Activated naive CD4-positive, alpha-beta T cell treated with anti-CD3 and anti-CD28 coated beads, Interleukin-2, amount 50 U/mL, for 24 hours (primary cell): Measurements from ENCODE around the gene SUGP1.

Experiments
- H3K27ac Mint-ChIP-seq: one replicate; pipeline ENCODE4 v1.8.0; 2021; ENCODE audit warnings: mild to moderate bottlenecking, mixed read lengths
- H3K27me3 Mint-ChIP-seq: one replicate; pipeline ENCODE4 v1.8.0; 2021; ENCODE audit warnings: mixed read lengths
- H3K36me3 Mint-ChIP-seq: one replicate; pipeline ENCODE4 v1.8.0; 2021; ENCODE audit warnings: mixed read lengths
- H3K4me1 Mint-ChIP-seq: one replicate; pipeline ENCODE4 v1.8.0; 2021; ENCODE audit warnings: mixed read lengths
- H3K4me3 Mint-ChIP-seq: one replicate; pipeline ENCODE4 v1.8.0; 2021; ENCODE audit warnings: mild to moderate bottlenecking, mixed read lengths
- H3K9me3 Mint-ChIP-seq: one replicate; pipeline ENCODE4 v1.8.0; 2021; ENCODE audit warnings: mixed read lengths

SUGP1 gene

GRCh38 chr19:19324059-19324770 lies 3.9 kb upstream of the SUGP1 start:
- Mint-ChIP-seq H3K27me3 (no peaks in the 10 kb centered on the region), H3K9me3 (no peaks in the 10 kb centered on the region), H3K27ac (peak overlapping the region; percentile 57), H3K36me3 (peaks cover 12% of the 10 kb centered on the region), H3K4me3 (peak overlapping the region; percentile 28), H3K4me1 (peaks cover 45% of the 10 kb centered on the region)

DNA sequence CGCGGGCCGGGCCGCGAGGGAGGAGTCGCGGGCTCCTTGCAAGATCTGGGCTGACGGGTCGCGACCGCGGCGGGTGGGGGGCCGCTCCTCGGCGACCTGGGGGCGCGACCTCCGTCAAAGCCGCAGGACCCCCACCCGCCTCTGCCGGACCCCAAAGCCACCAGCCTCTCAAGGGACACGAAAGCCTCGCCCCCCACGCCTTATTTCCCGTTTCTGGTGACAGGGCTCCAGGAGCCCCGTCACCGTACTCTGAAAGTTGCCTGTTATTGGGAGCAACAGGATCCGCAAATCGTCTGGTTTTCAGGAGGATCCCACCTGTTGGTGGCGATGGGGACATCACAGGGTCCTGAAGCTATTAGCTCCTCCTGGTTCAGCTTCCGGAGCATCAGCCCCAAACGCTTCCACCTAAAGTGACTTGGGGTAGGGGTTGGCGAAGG lies 850 bp upstream of the SUGP1 start:
- Mint-ChIP-seq H3K27me3 (no peaks in the 10 kb centered on the region), H3K4me3 (peak overlapping the region; percentile 91), H3K36me3 (peaks cover 12% of the 10 kb centered on the region), H3K4me1 (peaks cover 41% of the 10 kb centered on the region), H3K27ac (peak overlapping the region; percentile 94), H3K9me3 (no peaks in the 10 kb centered on the region)

GRCh38 chr19:19319732-19320360 lies 463 bp downstream of the SUGP1 start:
- H3K4me1 Mint-ChIP-seq, result peaks cover 39% of the 10 kb centered on the region
- H3K4me3 Mint-ChIP-seq, result peak overlapping the region; percentile 91
- H3K27ac Mint-ChIP-seq, result peak overlapping the region; percentile 99
- H3K36me3 Mint-ChIP-seq, result peaks cover 10% of the 10 kb centered on the region
- H3K27me3 Mint-ChIP-seq, result no peaks in the 10 kb centered on the region
- H3K9me3 Mint-ChIP-seq, result no peaks in the 10 kb centered on the region

GRCh38 chr19:19316082-19316481 lies 4.2 kb downstream of the SUGP1 start:
- no peaks in the 10 kb centered on the region for H3K27me3 Mint-ChIP-seq
- H3K4me3 Mint-ChIP-seq, result no peak overlapping the region
- peaks cover 3% of the 10 kb centered on the region for H3K36me3 Mint-ChIP-seq
- peaks cover 35% of the 10 kb centered on the region for H3K4me1 Mint-ChIP-seq
- H3K9me3 Mint-ChIP-seq, result no peaks in the 10 kb centered on the region
- H3K27ac Mint-ChIP-seq, result no peak overlapping the region

GRCh38 chr19:19315444-19315843 lies 4.9 kb downstream of the SUGP1 start:
- Mint-ChIP-seq H3K4me3 (no peak overlapping the region), H3K27me3 (no peaks in the 10 kb centered on the region), H3K36me3 (peaks cover 3% of the 10 kb centered on the region), H3K9me3 (no peaks in the 10 kb centered on the region), H3K27ac (no peak overlapping the region), H3K4me1 (peaks cover 35% of the 10 kb centered on the region)

- H3K4me3 Mint-ChIP-seq, result no peak overlapping the region
- H3K27ac Mint-ChIP-seq, result no peak overlapping the region
- H3K4me1 Mint-ChIP-seq, result peaks cover 7% of the 10 kb centered on the region
- no peaks in the 10 kb centered on the region for H3K9me3 Mint-ChIP-seq
- H3K27me3 Mint-ChIP-seq, result no peaks in the 10 kb centered on the region
- H3K36me3 Mint-ChIP-seq, result peaks cover 4% of the 10 kb centered on the region
Measured at GRCh38 chr19:19308373-19308772, 11.9 kb downstream of the SUGP1 start.

DNA sequence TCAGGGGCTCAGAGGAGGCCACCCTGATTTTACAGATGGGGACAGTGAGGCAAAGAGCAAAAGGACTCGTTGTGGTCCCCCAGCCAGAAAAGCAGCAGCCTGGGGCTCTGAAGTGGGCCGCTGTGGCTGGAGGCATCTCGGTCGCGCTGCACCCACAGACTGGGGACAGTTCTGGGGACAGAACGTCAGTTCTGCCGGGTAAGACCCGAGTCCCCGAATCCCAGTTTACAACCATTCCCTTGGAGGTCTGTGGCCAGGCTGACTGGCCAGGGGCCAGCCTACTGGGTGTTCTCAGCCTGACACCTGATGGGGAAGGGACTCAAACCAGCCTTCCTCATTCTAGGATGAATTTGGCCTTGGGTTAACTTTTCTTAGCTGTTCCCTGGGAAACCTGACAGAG lies 14.1 kb downstream of the SUGP1 start:
- H3K36me3 Mint-ChIP-seq, result peaks cover 4% of the 10 kb centered on the region

DNA sequence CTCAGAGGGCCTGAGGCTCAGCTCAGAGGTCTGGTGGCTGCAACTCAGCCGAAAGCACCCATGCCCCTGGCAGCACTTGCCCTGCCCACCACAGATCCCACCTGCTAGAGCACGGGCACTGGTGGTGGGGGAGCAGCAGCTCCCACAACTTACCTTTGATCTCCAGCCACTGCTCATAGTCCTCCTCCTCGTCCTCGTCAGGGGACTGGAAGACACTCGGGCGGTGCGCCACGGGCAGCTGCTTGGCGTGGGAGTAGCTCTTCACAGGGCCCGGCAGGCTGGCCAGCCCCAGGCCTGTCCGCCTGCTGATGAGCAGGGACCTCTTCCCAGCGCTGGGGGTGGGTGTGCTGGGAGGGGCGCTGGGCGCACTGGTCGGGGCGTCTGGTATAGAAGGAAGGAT lies 14.6 kb downstream of the SUGP1 start:
- H3K9me3 Mint-ChIP-seq, result no peaks in the 10 kb centered on the region
- no peak overlapping the region for H3K27ac Mint-ChIP-seq
- no peaks in the 10 kb centered on the region for H3K4me1 Mint-ChIP-seq
- peaks cover 4% of the 10 kb centered on the region for H3K36me3 Mint-ChIP-seq
- H3K4me3 Mint-ChIP-seq, result no peak overlapping the region
- H3K27me3 Mint-ChIP-seq, result no peaks in the 10 kb centered on the region

More for the DNA sequence above, 14.1 kb downstream of the SUGP1 start:
- Mint-ChIP-seq H3K27me3 (no peaks in the 10 kb centered on the region), H3K9me3 (no peaks in the 10 kb centered on the region), H3K4me1 (no peaks in the 10 kb centered on the region), H3K27ac (no peak overlapping the region), H3K4me3 (no peak overlapping the region)

- Mint-ChIP-seq H3K27ac (no peak overlapping the region), H3K4me1 (no peaks in the 10 kb centered on the region), H3K36me3 (peaks cover 4% of the 10 kb centered on the region), H3K9me3 (no peaks in the 10 kb centered on the region), H3K27me3 (no peaks in the 10 kb centered on the region), H3K4me3 (no peak overlapping the region)
Measured at GRCh38 chr19:19305066-19305465, 15.2 kb downstream of the SUGP1 start.

- Mint-ChIP-seq H3K4me3 (no peak overlapping the region), H3K4me1 (no peaks in the 10 kb centered on the region), H3K9me3 (no peaks in the 10 kb centered on the region), H3K27ac (no peak overlapping the region), H3K27me3 (no peaks in the 10 kb centered on the region), H3K36me3 (peaks cover 4% of the 10 kb centered on the region)
Measured at GRCh38 chr19:19304186-19304965, 15.9 kb downstream of the SUGP1 start.

DNA sequence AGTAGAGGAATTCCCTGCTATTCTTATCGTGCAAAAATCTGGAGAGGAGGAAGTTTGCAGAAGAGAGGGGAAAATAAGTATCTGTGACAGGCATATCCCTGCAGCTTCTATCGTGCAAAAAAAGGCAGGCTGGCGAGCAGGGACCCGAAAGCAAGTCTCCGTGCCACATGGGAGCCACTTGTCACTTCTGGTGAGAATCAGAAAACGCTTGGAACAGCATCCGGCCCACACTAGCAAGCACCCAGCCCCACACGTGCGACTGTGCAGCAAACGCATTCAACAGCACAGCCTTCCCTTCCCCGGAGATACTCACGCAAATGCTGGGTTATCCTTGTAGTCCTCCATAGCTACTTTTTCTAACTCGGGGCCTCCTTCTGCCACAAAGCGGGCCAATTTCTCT lies 16.9 kb downstream of the SUGP1 start:
- Mint-ChIP-seq H3K27me3 (no peaks in the 10 kb centered on the region), H3K36me3 (peaks cover 4% of the 10 kb centered on the region), H3K27ac (no peak overlapping the region), H3K4me3 (no peak overlapping the region), H3K9me3 (no peaks in the 10 kb centered on the region), H3K4me1 (no peaks in the 10 kb centered on the region)

- H3K27ac Mint-ChIP-seq, result no peak overlapping the region
- no peaks in the 10 kb centered on the region for H3K4me1 Mint-ChIP-seq
- no peaks in the 10 kb centered on the region for H3K36me3 Mint-ChIP-seq
- no peak overlapping the region for H3K4me3 Mint-ChIP-seq
- H3K9me3 Mint-ChIP-seq, result no peaks in the 10 kb centered on the region
- H3K27me3 Mint-ChIP-seq, result no peaks in the 10 kb centered on the region
Measured at GRCh38 chr19:19300613-19301012, 19.7 kb downstream of the SUGP1 start.

DNA sequence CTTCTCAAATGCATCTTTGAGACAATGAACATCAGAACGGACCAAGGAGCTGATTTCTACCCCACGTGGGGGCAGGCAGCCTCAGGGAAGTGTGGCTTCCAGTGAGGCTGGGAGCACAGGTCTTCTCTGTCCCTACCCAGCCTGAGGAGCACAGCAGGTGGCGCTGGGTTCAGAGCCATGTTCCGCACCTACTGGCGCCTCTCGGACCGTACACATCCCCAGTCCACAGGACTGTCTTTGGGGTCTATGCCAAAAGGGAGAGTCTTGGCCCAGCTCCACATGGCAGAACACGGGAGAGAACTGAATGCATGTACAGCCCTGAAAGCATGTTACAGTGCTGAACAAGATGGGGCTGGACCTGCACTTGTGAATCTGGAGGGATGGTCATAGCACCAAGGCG lies 22.6 kb downstream of the SUGP1 start:
- Mint-ChIP-seq H3K4me3 (no peak overlapping the region), H3K27ac (no peak overlapping the region), H3K4me1 (no peaks in the 10 kb centered on the region), H3K36me3 (peaks cover 6% of the 10 kb centered on the region), H3K9me3 (no peaks in the 10 kb centered on the region), H3K27me3 (no peaks in the 10 kb centered on the region)

GRCh38 chr19:19296953-19297689 lies 23.2 kb downstream of the SUGP1 start:
- Mint-ChIP-seq H3K4me3 (no peak overlapping the region), H3K36me3 (peaks cover 12% of the 10 kb centered on the region), H3K4me1 (no peaks in the 10 kb centered on the region), H3K9me3 (no peaks in the 10 kb centered on the region), H3K27ac (no peak overlapping the region), H3K27me3 (no peaks in the 10 kb centered on the region)

DNA sequence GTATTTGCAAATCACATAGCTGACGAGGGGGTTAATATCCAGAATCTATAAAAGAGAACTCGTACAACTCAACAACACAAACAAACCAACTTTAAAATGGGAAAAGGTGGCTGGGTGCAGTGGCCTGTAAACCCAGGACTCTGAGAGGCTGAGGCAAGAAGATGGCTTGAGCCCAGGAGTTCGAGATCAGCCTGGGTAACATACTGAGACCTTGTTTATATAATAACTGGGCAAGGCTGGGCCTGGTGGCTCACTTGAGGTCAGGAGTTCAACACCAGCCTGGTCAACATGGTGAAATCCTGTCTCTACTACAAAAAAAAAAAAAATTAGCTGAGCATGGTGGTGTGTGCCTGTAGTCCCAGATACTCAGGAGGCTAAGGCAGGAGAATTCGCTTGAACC lies 25.4 kb downstream of the SUGP1 start:
- H3K36me3 Mint-ChIP-seq, result peaks cover 23% of the 10 kb centered on the region
- no peak overlapping the region for H3K27ac Mint-ChIP-seq

More for the DNA sequence above, 25.4 kb downstream of the SUGP1 start:
- H3K9me3 Mint-ChIP-seq, result no peaks in the 10 kb centered on the region
- no peak overlapping the region for H3K4me3 Mint-ChIP-seq
- H3K27me3 Mint-ChIP-seq, result no peaks in the 10 kb centered on the region
- no peaks in the 10 kb centered on the region for H3K4me1 Mint-ChIP-seq
